Brain microvascular endothelial cell (primary cell): ENCODE results near the gene NSUN2.

Experiments
- DNase-seq: peaks from one replicate; pipeline ENCODE4 v3.0.0-alpha.2; 2020
- H3K27ac ChIP-seq: fragments of 250-450 bp; sonication (Bioruptor Pico); 2 replicates; pipeline ENCODE4 v1.5.1; 2020; ENCODE audit warnings: mild to moderate bottlenecking, moderate library complexity
- H3K27me3 ChIP-seq: fragments of 250-450 bp; sonication (Bioruptor Pico); replicated peaks from 2 replicates; pipeline ENCODE4 v1.5.1; 2020; ENCODE audit warnings: mild to moderate bottlenecking
- H3K36me3 ChIP-seq: fragments of 250-450 bp; sonication (Bioruptor Pico); replicated peaks from 2 replicates; pipeline ENCODE4 v1.5.1; 2020; ENCODE audit warnings: mild to moderate bottlenecking
- H3K4me3 ChIP-seq: 2 replicates; pipeline ENCODE4 v1.5.1; 2011; ENCODE audit warnings: low read depth, mild to moderate bottlenecking, control low read depth, low read length, moderate library complexity
- in situ Hi-C: cut with HindIII; loops from 2 replicates; pipeline ENCODE4 v1.10.0; 2017; ENCODE audit warnings: low sequenced_read_pairs, low pct_ligation_motif_present
- TF ChIP-seq, protein P1 (sequence below): IDR thresholded peaks from 2 replicates; pipeline ENCODE4 v1.5.1; 2011; ENCODE audit warnings: low read depth, mild to moderate bottlenecking, moderate library complexity, low read length, control low read depth, inconsistent platforms; ENCODE audit errors: missing control alignments

The NSUN2 gene

DNA sequence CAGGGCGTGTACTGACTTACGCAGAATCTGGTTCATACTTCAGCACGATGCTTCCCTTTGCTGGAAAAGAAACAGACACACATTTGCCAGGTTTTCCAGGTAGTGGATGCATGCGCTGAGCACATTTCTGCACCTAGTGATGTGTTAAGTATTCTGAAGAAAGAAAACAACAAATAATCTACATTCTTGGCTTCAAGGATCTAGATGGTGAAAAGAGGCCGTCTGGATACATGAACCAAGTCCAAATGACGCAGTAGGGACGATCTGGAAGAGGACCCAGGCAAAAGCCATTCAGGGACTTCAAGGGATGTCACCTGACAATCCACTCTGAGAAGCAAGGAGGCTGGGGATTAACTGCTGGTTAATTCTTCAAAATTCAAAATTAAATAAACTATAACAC, 30.4 kb downstream of the NSUN2 start:
- H3K36me3 ChIP-seq = peaks cover 78% of the 10 kb centered on the region
- no peak overlapping the region for H3K4me3 ChIP-seq
- in situ Hi-C loops = no loop called here
- no peak overlapping the region for H3K27ac ChIP-seq
- no peaks in the 10 kb centered on the region for H3K27me3 ChIP-seq
- no peak for DNase-seq
- TF ChIP-seq, protein P1, sequence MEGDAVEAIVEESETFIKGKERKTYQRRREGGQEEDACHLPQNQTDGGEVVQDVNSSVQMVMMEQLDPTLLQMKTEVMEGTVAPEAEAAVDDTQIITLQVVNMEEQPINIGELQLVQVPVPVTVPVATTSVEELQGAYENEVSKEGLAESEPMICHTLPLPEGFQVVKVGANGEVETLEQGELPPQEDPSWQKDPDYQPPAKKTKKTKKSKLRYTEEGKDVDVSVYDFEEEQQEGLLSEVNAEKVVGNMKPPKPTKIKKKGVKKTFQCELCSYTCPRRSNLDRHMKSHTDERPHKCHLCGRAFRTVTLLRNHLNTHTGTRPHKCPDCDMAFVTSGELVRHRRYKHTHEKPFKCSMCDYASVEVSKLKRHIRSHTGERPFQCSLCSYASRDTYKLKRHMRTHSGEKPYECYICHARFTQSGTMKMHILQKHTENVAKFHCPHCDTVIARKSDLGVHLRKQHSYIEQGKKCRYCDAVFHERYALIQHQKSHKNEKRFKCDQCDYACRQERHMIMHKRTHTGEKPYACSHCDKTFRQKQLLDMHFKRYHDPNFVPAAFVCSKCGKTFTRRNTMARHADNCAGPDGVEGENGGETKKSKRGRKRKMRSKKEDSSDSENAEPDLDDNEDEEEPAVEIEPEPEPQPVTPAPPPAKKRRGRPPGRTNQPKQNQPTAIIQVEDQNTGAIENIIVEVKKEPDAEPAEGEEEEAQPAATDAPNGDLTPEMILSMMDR = no peak

DNA sequence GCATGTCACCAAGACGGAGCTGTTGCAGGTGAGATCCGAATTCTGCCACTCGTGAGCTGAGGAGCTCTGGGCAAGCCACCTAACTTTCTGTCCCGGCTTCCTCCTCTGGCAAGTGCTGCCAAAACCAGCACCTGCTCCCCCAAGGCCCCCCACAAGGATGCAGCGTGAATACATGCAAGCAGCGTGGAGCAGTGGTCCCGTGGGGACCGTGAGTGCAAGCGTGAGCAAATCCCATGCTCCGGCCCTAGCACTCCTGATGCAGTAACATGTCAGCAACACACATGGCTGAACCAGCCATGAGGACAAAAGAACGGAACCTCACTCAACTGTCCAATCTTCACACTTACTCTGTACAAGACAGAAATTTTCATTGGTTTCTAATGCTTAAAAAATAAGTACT, 31.0 kb downstream of the NSUN2 start:
- TF ChIP-seq, protein P1 = no peak
- no peaks in the 10 kb centered on the region for H3K27me3 ChIP-seq
- DNase-seq = no peak
- no peak overlapping the region for H3K4me3 ChIP-seq
- no peak overlapping the region for H3K27ac ChIP-seq
- in situ Hi-C loops = no loop called here
- peaks cover 72% of the 10 kb centered on the region for H3K36me3 ChIP-seq

DNA sequence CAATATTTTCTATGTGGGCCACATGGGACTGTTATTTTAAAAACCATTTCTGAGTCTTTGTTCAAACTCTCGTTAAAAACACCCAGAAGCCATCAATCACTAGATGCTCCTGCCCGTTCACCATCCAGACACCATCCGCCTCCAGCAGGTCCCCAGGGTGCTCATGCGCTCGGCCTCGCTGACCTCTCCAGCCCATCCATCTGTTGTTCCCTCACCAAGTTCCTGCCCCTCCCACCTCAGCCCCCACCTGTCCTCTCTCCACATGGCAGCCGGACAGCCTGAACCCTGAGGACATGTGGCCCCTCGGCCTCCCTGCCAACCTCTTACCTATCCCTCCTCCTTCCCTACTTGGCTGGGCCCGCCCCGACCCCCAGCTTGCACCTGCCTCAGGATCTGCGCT, 31.6 kb downstream of the NSUN2 start:
- no peak overlapping the region for H3K4me3 ChIP-seq
- H3K36me3 ChIP-seq = peaks cover 75% of the 10 kb centered on the region
- no peaks in the 10 kb centered on the region for H3K27me3 ChIP-seq
- TF ChIP-seq, protein P1 = no peak
- in situ Hi-C loops = no loop called here
- no peak for DNase-seq
- no peak overlapping the region for H3K27ac ChIP-seq

DNA sequence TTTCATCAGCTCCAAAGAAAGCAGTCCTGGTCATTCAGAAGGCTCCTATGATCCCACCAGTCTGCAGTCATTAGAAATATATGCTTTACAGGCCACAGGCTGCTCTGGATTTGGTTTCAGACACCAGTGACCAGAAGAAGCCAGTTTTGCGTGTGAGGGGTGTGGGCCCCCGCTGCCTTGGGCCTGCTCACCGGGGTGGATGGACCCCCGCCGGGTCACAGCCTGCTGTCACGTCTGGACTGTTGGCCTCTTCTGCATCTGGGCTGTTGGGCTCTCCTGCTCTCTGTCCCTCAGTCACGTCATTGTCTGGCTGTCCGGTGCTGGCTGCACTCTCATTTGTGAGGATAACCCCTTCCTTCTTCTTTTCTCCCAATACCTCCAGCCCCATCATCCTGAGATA, 33.1 kb downstream of the NSUN2 start:
- in situ Hi-C loops = no loop called here
- Histone ChIP-seq H3K27ac (no peak overlapping the region), H3K27me3 (no peaks in the 10 kb centered on the region), H3K36me3 (peaks cover 61% of the 10 kb centered on the region), H3K4me3 (no peak overlapping the region)
- no peak for DNase-seq
- TF ChIP-seq, protein P1 = no peak

- H3K27me3 ChIP-seq = no peaks in the 10 kb centered on the region
- no peak for DNase-seq
- peaks cover 49% of the 10 kb centered on the region for H3K36me3 ChIP-seq
- TF ChIP-seq, protein P1 = no peak
- no peak overlapping the region for H3K4me3 ChIP-seq
- in situ Hi-C loops = no loop called here
- H3K27ac ChIP-seq = no peak overlapping the region
Observed at GRCh38 chr5:6598351-6598900, 34.4 kb downstream of the NSUN2 start.

GRCh38 chr5:6597557-6597956, 35.3 kb downstream of the NSUN2 start:
- Histone ChIP-seq H3K27ac (no peak overlapping the region), H3K4me3 (no peak overlapping the region), H3K36me3 (peaks cover 41% of the 10 kb centered on the region), H3K27me3 (no peaks in the 10 kb centered on the region)
- DNase-seq = no peak
- TF ChIP-seq, protein P1 = no peak
- in situ Hi-C loops = no loop called here
